AG09309 (cell line): ENCODE results near the gene DMTF1.

Experiments used
- DNase-seq: peaks from one replicate; pipeline ENCODE4 v3.0.0-alpha.2; 2010; ENCODE audit warnings: low read depth
- H3K4me3 ChIP-seq: 2 replicates; pipeline ENCODE4 v1.5.1; 2011; ENCODE audit warnings: mild to moderate bottlenecking, low read depth, low read length, moderate library complexity; ENCODE audit not compliant: control insufficient read depth
- TF ChIP-seq, protein P1 (sequence below): IDR thresholded peaks from 2 replicates; pipeline ENCODE4 v1.5.1; 2011; ENCODE audit warnings: mild to moderate bottlenecking, low read depth, low read length, inconsistent platforms; ENCODE audit not compliant: insufficient read depth, control insufficient read depth; ENCODE audit errors: missing control alignments

DMTF1 gene

DNA sequence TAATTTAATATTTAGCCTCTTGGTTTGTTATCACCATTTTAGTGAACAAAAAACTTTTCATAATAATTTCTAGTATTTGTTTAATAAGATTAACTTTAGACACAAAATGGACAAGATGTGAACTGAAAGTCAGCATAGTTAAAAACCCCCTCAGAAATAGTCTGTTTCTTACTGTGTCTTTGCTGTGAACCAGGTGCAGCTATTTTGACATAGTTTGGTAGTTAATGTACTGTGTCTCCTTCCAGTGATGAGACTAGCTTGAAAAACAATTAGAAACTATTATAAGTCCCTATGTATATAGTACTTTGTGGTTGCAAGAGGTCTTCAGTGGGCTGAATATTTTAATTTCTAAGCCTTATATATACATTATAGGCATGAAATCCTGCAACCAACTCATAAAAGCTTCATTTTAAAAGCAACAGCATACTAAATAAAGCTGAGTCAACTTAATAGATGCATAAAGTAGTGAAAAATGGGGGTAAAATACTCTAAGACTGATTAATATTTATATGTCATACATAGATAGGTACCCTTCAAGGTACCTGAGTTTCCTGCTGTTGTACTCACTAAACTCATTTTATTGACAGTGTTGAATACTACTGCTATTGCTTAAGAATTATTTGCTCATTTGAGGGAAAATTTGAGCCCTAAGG lies 19.2 kb downstream of the DMTF1 start:
- TF ChIP-seq, protein P1, sequence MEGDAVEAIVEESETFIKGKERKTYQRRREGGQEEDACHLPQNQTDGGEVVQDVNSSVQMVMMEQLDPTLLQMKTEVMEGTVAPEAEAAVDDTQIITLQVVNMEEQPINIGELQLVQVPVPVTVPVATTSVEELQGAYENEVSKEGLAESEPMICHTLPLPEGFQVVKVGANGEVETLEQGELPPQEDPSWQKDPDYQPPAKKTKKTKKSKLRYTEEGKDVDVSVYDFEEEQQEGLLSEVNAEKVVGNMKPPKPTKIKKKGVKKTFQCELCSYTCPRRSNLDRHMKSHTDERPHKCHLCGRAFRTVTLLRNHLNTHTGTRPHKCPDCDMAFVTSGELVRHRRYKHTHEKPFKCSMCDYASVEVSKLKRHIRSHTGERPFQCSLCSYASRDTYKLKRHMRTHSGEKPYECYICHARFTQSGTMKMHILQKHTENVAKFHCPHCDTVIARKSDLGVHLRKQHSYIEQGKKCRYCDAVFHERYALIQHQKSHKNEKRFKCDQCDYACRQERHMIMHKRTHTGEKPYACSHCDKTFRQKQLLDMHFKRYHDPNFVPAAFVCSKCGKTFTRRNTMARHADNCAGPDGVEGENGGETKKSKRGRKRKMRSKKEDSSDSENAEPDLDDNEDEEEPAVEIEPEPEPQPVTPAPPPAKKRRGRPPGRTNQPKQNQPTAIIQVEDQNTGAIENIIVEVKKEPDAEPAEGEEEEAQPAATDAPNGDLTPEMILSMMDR, result no peak
- DNase-seq, result no peak
- H3K4me3 ChIP-seq, result no peak overlapping the region

DNA sequence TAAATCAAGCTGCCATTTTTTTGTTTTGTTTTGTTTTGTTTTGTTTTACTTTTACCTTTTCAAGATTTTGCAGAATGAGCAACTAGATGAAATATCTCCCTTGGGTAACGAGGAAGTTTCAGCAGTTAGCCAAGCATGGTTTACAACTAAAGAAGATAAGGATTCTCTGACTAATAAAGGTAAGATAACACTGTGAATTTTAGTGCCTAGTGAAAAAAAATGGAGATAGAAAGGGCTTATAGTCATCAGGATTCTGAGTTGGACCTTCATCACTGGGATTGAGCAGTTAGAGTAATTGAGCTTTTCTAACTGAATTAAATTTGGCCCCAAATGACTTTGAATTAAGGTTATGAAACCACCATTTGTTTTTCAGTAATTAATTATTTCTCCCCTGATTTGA lies 21.2 kb downstream of the DMTF1 start:
- no peak overlapping the region for H3K4me3 ChIP-seq
- TF ChIP-seq, protein P1, result no peak
- no peak for DNase-seq

DNA sequence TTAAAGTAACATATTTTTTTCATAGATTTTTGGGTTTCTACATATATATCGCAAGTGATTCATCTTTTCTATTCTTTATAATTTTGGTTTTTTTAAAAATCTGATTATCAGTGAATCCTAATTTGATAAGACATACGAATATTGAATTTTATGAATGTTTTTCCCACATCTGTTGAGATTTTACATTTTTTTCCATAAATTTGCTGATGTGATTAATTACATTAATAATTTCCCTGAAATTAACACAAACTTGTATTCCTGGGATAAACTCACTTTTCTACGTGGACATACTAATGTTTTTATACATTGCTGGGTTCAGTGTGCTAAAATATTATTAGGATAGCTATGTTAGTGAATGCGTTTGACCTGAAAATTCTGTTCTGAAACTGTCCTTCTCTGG lies 26.1 kb downstream of the DMTF1 start:
- TF ChIP-seq, protein P1, result no peak
- DNase-seq, result no peak
- H3K4me3 ChIP-seq, result no peak overlapping the region

DNA sequence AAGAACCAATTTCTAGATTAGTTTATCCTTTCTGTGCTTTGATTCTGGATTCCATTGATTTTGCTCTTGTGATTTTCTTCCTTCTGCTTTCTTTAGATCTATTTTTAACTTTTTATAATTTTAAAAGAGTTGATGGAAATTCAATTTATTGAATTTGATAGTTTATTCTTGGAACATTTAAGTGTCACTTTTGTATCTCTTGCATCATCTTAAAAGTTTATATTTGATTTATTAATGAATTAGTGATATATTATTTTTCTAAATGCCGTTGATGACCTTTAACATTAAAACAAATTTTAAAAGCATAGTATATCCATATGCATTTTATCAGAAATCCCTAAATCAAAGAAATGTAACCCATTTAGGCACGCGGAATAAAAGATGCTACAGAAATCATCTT lies 26.9 kb downstream of the DMTF1 start:
- DNase-seq, result no peak
- TF ChIP-seq, protein P1, result no peak
- no peak overlapping the region for H3K4me3 ChIP-seq

DNA sequence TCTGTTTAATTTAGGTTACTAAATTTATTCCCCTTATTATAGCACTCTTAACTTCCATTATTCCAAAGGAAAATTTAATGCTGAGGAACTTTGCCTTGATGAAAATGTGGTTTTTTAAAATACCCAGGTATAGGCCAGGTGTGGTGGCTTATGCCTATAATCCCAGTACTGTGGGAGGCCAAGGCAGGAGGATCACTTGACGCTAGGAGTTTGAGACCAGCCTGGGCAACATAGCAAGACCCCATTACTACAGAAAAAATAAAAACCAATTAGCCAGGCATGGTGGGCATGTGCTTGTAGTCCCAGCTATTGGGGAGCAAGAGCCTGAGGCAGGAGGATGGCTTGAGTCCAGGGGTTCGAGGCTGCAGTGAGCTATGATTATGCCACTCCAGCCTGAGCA lies 34.9 kb downstream of the DMTF1 start:
- TF ChIP-seq, protein P1, result no peak
- DNase-seq, result no peak
- no peak overlapping the region for H3K4me3 ChIP-seq

DNA sequence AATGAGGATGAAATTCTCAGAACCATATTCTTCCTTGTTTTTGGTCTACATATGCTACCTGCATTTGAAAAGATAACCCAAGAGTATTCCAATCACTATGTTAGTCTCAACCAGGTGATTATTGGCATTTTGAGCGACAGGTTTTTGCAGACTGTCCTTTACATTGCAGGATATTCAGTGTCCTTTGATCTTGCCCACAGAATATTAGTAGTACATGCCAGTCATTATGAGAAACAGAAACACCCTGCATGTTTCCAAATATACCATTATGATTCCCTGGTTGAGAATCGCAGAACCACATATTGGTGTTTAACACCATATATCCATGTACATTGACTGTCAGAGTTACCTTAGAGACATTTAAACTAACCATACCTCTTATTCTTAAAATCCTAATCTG lies 36.7 kb downstream of the DMTF1 start:
- TF ChIP-seq, protein P1, result no peak

More for the DNA sequence above, 36.7 kb downstream of the DMTF1 start:
- no peak overlapping the region for H3K4me3 ChIP-seq
- no peak for DNase-seq
